BLaER1 treated with 17β-estradiol and CSF1 and Interleukin-3, amounts not matched to agents 10 nM and 100 nM (cell line): Measurements from ENCODE around the gene C11orf24.

Experiments
- H3K27ac ChIP-seq, 11 experiments: shearing (Covaris generic); formaldehyde crosslinking; 2 replicates each; pipeline ENCODE4 v1.8.1; 2022
- H3K27me3 ChIP-seq, 11 experiments: shearing (Covaris generic); formaldehyde crosslinking; 2 replicates each; pipeline ENCODE4 v1.8.1; 2022
- H3K36me3 ChIP-seq, 11 experiments: shearing (Covaris generic); formaldehyde crosslinking; 2 replicates each; pipeline ENCODE4 v1.8.1; 2022
- H3K4me1 ChIP-seq, 10 experiments: shearing (Covaris generic); formaldehyde crosslinking; 2 replicates each; pipeline ENCODE4 v1.8.1; 2022
- H3K4me2 ChIP-seq, 11 experiments: shearing (Covaris generic); formaldehyde crosslinking; 2 replicates each; pipeline ENCODE4 v1.8.1; 2022
- H3K4me3 ChIP-seq, 10 experiments: shearing (Covaris generic); formaldehyde crosslinking; 2 replicates each; pipeline ENCODE4 v1.8.1; 2022
- H3K9ac ChIP-seq, 11 experiments: shearing (Covaris generic); formaldehyde crosslinking; 2 replicates each; pipeline ENCODE4 v1.8.1; 2022
- H3K9me3 ChIP-seq, 11 experiments: shearing (Covaris generic); formaldehyde crosslinking; replicated peaks in 1 of 11; 2 replicates each; pipeline ENCODE4 v1.8.1; 2022
- H4K20me1 ChIP-seq, 11 experiments: shearing (Covaris generic); formaldehyde crosslinking; 2 replicates each; pipeline ENCODE4 v1.8.1; 2022
- Cebpa-rat ChIP-seq, 11 experiments: shearing (Covaris generic); IDR thresholded peaks; 2 replicates each; pipeline ENCODE4 v1.8.1; 2022

Gene C11orf24

DNA sequence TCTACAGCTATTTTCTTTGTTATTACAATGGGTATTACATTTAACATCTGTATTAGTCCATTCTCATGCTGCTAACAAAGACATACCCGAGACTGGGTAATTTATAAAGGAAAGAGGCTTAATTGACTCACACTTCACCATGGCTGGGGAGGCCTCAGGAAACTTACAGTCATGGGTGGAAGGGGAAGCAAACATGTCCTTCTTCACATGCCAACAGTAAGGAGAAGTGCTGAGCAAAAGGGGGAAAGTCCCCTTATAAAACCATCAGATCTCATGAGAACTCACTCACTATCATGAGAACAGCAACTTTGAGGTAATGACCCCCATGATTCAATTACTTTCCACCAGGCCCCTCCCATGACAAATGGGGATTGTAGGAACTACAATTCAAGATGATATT, 42.2 kb downstream of the C11orf24 start:
- H3K36me3 ChIP-seq = no peaks in the 10 kb centered on the region
- no peaks in the 10 kb centered on the region for H3K27me3 ChIP-seq
- H3K4me1 ChIP-seq = no peaks in the 10 kb centered on the region
- H3K9ac ChIP-seq = no peak overlapping the region
- H4K20me1 ChIP-seq = no peaks in the 10 kb centered on the region
- H3K4me2 ChIP-seq = no peak overlapping the region
- peaks cover 28 to 58% (median 38%) of the 10 kb centered on the region in 11 experiments for H3K9me3 ChIP-seq
- TF ChIP-seq Cebpa-rat (IDR thresholded peaks at IDR 0.05) = no peak
- no peak overlapping the region for H3K4me3 ChIP-seq
- no peak overlapping the region for H3K27ac ChIP-seq

- Histone ChIP-seq H3K9me3 (peaks cover 28 to 52% (median 36%) of the 10 kb centered on the region in 11 experiments), H3K27me3 (no peaks in the 10 kb centered on the region), H3K27ac (no peak overlapping the region), H3K4me1 (peaks cover 0 to 5% (median 0%) of the 10 kb centered on the region in 10 experiments; a peak in 1 of 20 replicates), H3K9ac (no peak overlapping the region), H3K36me3 (no peaks in the 10 kb centered on the region), H3K4me3 (no peak overlapping the region), H4K20me1 (no peaks in the 10 kb centered on the region), H3K4me2 (no peak overlapping the region)
- no peak for TF ChIP-seq Cebpa-rat (IDR thresholded peaks at IDR 0.05)
Measured at GRCh38 chr11:68226421-68226820, 45.4 kb downstream of the C11orf24 start.

DNA sequence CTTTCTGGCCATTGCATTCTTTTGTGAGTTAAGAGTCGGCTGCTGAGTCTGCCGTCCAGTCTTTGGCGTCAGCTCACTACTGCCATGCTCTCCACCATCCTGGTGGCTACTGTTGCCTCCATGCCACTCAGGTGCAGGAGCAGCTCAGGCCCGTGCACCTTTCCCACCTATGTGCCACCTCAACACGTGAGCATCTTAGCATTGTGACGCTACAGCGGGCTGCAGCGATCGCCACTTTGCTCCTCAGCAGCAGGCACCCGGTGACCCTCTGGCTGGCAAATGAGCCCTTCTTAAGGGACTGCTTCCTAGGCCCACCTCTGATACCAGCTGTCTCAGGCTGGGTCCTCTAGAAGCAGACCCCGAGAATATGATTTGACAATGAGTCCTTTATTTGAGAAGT, 47.2 kb downstream of the C11orf24 start:
- Histone ChIP-seq H3K9me3 (peaks cover 11 to 34% (median 19%) of the 10 kb centered on the region in 11 experiments), H3K27ac (no peak overlapping the region), H4K20me1 (no peaks in the 10 kb centered on the region), H3K27me3 (no peaks in the 10 kb centered on the region), H3K4me2 (no peak overlapping the region), H3K4me1 (peaks cover 7 to 18% (median 10%) of the 10 kb centered on the region in 10 experiments), H3K4me3 (no peak overlapping the region), H3K36me3 (no peaks in the 10 kb centered on the region), H3K9ac (no peak overlapping the region)
- TF ChIP-seq Cebpa-rat (IDR thresholded peaks at IDR 0.05) = no peak

- H3K27me3 ChIP-seq = no peaks in the 10 kb centered on the region
- no peak overlapping the region for H3K4me3 ChIP-seq
- no peak overlapping the region for H3K9ac ChIP-seq
- TF ChIP-seq Cebpa-rat (IDR thresholded peaks at IDR 0.05) = no peak
- no peaks in the 10 kb centered on the region for H4K20me1 ChIP-seq
- H3K27ac ChIP-seq = no peak overlapping the region
- no peaks in the 10 kb centered on the region for H3K36me3 ChIP-seq
- no peak overlapping the region for H3K4me2 ChIP-seq
- peaks cover 16 to 28% (median 20%) of the 10 kb centered on the region in 10 experiments for H3K4me1 ChIP-seq
- H3K9me3 ChIP-seq = peaks cover 0 to 20% (median 6%) of the 10 kb centered on the region in 11 experiments; a peak in 17 of 22 replicates
Measured at GRCh38 chr11:68223275-68223674, 48.5 kb downstream of the C11orf24 start.

DNA sequence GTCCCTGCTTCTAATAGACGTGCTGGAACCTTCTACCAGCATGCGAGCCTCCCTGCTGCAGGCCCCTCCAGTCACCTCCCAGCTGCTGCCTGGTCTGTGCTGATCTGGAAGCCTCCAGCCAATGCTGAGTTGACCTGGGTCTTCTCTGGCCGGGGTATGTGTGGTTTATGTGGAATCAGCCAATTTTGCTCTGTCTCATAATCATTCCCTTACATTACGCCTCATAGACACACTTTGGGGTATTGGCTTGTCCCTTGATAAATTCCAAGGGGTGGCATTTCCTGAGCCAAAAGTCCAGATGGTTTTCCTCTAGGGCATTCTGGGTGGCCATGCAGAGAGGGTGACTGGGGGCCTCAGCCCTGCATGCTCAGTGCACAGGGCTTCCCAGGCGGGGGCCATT, 50.4 kb downstream of the C11orf24 start:
- Histone ChIP-seq H3K4me1 (peaks cover 16 to 33% (median 24%) of the 10 kb centered on the region in 10 experiments), H3K9me3 (peaks cover 0 to 14% (median 0%) of the 10 kb centered on the region in 11 experiments; a peak in 3 of 22 replicates), H3K9ac (no peak overlapping the region), H3K4me3 (no peak overlapping the region), H3K4me2 (no peak overlapping the region), H3K27me3 (no peaks in the 10 kb centered on the region), H3K36me3 (no peaks in the 10 kb centered on the region), H3K27ac (no peak overlapping the region), H4K20me1 (no peaks in the 10 kb centered on the region)
- TF ChIP-seq Cebpa-rat (IDR thresholded peaks at IDR 0.05) = no peak

GRCh38 chr11:68216171-68216938, 55.4 kb downstream of the C11orf24 start:
- no peak overlapping the region for H3K9ac ChIP-seq
- no peaks in the 10 kb centered on the region for H3K27me3 ChIP-seq
- no peaks in the 10 kb centered on the region for H3K9me3 ChIP-seq
- no peak for TF ChIP-seq Cebpa-rat (IDR thresholded peaks at IDR 0.05)
- peaks cover 9 to 13% (median 12%) of the 10 kb centered on the region in 11 experiments; a peak in 21 of 22 replicates for H4K20me1 ChIP-seq
- no peak overlapping the region for H3K4me3 ChIP-seq
- H3K4me2 ChIP-seq = peak overlapping the region in 1 of 11 experiments; percentile 5; a peak in 1 of 22 replicates
- H3K27ac ChIP-seq = no peak overlapping the region
- H3K4me1 ChIP-seq = peaks cover 38 to 54% (median 45%) of the 10 kb centered on the region in 10 experiments
- H3K36me3 ChIP-seq = no peaks in the 10 kb centered on the region

GRCh38 chr11:68215524-68216170, 56.1 kb downstream of the C11orf24 start:
- no peaks in the 10 kb centered on the region for H3K27me3 ChIP-seq
- H3K4me3 ChIP-seq = no peak overlapping the region
- H3K4me2 ChIP-seq = peak overlapping the region in 9 of 11 experiments; percentile 12 to 97 (median 90); a peak in 10 of 22 replicates
- no peak overlapping the region for H3K27ac ChIP-seq
- no peak overlapping the region for H3K9ac ChIP-seq
- no peaks in the 10 kb centered on the region for H3K9me3 ChIP-seq
- no peak for TF ChIP-seq Cebpa-rat (IDR thresholded peaks at IDR 0.05)
- H3K36me3 ChIP-seq = no peaks in the 10 kb centered on the region
- H4K20me1 ChIP-seq = peaks cover 16 to 20% (median 19%) of the 10 kb centered on the region in 11 experiments
- H3K4me1 ChIP-seq = peaks cover 45 to 58% (median 53%) of the 10 kb centered on the region in 10 experiments

- Histone ChIP-seq H3K4me2 (peak overlapping the region; percentile 86 to 97 (median 90); a peak in 21 of 22 replicates), H4K20me1 (peaks cover 22 to 26% (median 25%) of the 10 kb centered on the region in 11 experiments), H3K36me3 (no peaks in the 10 kb centered on the region), H3K4me1 (peaks cover 48 to 58% (median 54%) of the 10 kb centered on the region in 10 experiments), H3K9ac (no peak overlapping the region), H3K27ac (no peak overlapping the region), H3K4me3 (no peak overlapping the region), H3K9me3 (no peaks in the 10 kb centered on the region), H3K27me3 (no peaks in the 10 kb centered on the region)
- TF ChIP-seq Cebpa-rat (IDR thresholded peaks at IDR 0.05) = no peak
Measured at GRCh38 chr11:68215087-68215445, 56.7 kb downstream of the C11orf24 start.
